ENCODE results near the gene ARMH3.
A peak's percentile ranks its signal among the peaks of the same experiment; 100 is the strongest.

Gene ARMH3

DNA sequence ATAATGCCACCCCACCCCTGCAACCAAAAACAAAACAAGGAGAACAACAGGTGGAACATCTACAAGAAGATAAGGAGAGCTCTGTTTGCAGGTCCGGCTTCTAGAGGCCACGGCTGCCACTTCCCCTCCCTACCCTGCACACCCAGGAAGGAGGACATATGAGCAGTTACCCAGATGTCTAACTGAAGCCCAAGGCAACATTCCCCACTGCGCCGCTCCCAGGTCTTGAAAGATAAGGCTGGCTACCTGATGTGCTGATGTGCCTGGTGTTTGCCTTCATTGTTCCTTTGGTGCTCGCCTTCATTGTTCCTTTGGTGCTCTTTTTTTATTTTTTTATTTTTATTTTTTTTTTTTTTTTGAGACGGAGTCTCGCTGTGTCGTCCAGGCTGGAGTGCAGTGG is 30.2 kb upstream of the ARMH3 start:
- Histone ChIP-seq H3K9me3 (no peaks in the 10 kb centered on the region), H3K4me1 (ENCODE audit: control insufficient read depth in 1 of 2, insufficient read depth in 1 of 2, low read depth in 1 of 2, low read length in 1 of 2) (peaks cover 14% of the 10 kb centered on the region in 2 experiments), H3K27ac (peak overlapping the region; percentile 46), H3K27me3 (no peaks in the 10 kb centered on the region), H3K4me3 (ENCODE audit: low read depth in 1 of 2, low read length in 1 of 2) (no peak overlapping the region), H3K36me3 (peaks cover 8% of the 10 kb centered on the region)
- TF ChIP-seq, protein P1, sequence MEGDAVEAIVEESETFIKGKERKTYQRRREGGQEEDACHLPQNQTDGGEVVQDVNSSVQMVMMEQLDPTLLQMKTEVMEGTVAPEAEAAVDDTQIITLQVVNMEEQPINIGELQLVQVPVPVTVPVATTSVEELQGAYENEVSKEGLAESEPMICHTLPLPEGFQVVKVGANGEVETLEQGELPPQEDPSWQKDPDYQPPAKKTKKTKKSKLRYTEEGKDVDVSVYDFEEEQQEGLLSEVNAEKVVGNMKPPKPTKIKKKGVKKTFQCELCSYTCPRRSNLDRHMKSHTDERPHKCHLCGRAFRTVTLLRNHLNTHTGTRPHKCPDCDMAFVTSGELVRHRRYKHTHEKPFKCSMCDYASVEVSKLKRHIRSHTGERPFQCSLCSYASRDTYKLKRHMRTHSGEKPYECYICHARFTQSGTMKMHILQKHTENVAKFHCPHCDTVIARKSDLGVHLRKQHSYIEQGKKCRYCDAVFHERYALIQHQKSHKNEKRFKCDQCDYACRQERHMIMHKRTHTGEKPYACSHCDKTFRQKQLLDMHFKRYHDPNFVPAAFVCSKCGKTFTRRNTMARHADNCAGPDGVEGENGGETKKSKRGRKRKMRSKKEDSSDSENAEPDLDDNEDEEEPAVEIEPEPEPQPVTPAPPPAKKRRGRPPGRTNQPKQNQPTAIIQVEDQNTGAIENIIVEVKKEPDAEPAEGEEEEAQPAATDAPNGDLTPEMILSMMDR (IDR thresholded peaks at IDR 0.05), result no peak

DNA sequence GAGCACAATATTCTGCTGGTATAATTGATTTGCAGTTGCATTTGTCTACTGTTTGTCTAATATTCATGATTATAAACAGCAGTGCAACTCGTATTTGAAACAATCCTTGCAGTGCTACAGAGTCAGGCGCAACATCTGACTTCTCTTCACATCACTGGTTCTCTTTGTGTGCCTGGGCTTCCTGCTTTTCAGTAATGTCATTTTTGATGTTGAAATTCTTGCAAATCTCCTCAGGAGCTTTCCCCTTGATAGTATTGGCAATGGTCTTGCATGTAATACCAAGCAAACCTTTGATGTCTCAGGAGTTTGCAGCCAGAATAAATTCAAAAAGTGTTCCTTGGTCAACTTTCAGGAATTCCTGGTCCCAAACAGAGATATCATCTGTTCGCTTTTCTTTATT is 29.4 kb upstream of the ARMH3 start:
- TF ChIP-seq, protein P1 (IDR thresholded peaks at IDR 0.05), result no peak
- Histone ChIP-seq H3K4me1 (ENCODE audit: control insufficient read depth in 1 of 2, insufficient read depth in 1 of 2, low read depth in 1 of 2, low read length in 1 of 2) (peaks cover 14% of the 10 kb centered on the region in 2 experiments), H3K9me3 (no peaks in the 10 kb centered on the region), H3K27ac (peak overlapping the region; percentile 46), H3K27me3 (no peaks in the 10 kb centered on the region), H3K4me3 (ENCODE audit: low read depth in 1 of 2, low read length in 1 of 2) (no peak overlapping the region), H3K36me3 (peaks cover 14% of the 10 kb centered on the region)

DNA sequence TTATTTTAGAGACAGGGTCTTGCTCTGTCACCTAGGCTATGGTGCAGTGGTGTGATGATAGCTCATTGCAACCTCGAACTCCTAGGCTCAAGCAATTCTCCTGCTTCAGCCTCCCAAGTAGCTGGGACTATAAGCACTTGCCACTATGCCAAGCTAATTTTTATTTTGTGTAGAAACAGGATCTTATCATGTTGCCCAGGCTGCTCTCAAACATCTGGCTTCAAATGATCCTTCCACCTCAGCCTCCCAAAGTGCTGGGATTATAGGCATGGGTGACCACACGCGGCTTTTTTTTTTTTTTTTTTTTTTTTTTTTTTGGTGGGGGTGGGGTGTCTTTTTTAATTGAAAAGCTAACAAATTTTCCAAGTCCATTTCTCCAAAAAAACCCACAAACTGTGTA is 27.6 kb upstream of the ARMH3 start:
- Histone ChIP-seq H3K9me3 (no peaks in the 10 kb centered on the region), H3K36me3 (peaks cover 6% of the 10 kb centered on the region), H3K27me3 (no peaks in the 10 kb centered on the region), H3K4me3 (ENCODE audit: low read depth in 1 of 2, low read length in 1 of 2) (no peak overlapping the region), H3K27ac (no peak overlapping the region), H3K4me1 (ENCODE audit: control insufficient read depth in 1 of 2, insufficient read depth in 1 of 2, low read depth in 1 of 2, low read length in 1 of 2) (peaks cover 14% of the 10 kb centered on the region in 2 experiments)
- TF ChIP-seq, protein P1 (IDR thresholded peaks at IDR 0.05), result no peak

DNA sequence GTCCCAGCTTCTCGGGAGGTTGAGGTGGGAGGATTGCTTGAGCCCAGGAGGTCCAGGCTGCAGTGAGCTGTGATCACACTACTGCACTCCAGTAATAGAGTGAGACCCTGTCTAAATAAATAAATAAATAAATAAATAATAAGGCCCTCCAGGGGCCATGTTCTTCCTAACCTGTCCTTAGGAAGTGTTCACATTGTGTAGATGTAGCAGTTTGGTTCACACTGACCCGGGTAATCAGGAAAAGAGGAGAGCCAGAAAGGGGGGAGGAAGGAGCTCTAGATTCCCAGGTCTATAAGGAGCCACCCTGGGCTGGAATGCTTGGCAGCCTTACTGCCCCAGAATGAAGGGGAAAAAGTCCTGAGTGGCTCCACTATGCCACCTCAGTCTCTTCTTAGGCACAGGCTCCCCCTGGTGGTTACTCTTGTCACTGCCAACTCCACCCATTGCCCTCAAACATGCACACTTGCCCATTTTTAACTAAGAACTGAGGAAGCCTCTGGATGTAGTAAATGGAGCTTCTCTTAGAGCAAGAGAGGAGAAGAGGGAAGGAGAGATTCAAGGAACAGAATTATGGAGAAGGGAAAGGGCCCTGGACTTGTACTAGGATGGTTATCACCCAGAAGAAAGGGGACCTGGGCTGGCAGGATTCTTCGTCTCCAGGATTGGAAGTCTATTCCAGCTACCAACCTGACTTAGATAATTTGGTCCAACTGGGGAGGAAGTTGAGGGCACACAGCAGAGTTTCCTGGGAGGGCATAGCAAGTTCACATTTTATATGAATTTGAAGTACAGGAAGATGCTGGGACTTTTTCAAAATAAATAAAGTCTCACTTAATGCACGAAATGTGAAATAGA is 16.9 kb upstream of the ARMH3 start:
- no peaks in the 10 kb centered on the region for H3K9me3 ChIP-seq
- H3K27ac ChIP-seq, result no peak overlapping the region
- no peak overlapping the region for H3K4me3 ChIP-seq (ENCODE audit: low read depth in 1 of 2, low read length in 1 of 2)
- peaks cover 11 to 13% of the 10 kb centered on the region in 2 experiments for H3K4me1 ChIP-seq (ENCODE audit: control insufficient read depth in 1 of 2, insufficient read depth in 1 of 2, low read depth in 1 of 2, low read length in 1 of 2)
- no peaks in the 10 kb centered on the region for H3K27me3 ChIP-seq
- peaks cover under 1% of the 10 kb centered on the region for H3K36me3 ChIP-seq
- TF ChIP-seq, protein P1 (IDR thresholded peaks at IDR 0.05), result peak; percentile 91

DNA sequence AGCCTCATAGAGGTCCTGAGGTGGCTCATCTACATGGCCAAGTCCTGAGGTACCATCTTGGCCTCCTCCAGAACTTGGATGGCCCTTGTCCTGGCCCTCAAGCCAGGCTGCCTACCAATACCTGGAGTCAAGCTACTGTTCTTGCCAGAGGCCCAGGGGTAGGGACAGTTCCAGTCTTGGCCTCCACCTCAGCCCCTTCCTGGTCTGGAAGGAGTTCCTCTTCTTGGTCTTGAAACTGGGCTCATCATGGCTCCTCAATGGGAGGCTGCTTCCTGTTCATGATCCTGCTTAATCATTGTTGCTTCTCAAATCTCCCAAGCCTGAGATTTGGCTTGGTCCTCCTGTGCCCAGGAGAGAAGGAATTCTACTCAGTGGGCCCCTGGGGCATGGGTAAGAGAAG is 13.1 kb upstream of the ARMH3 start:
- H3K4me3 ChIP-seq (ENCODE audit: low read depth in 1 of 2, low read length in 1 of 2), result peak overlapping the region in 1 of 2 experiments; percentile 4
- H3K9me3 ChIP-seq, result no peaks in the 10 kb centered on the region
- TF ChIP-seq, protein P1 (IDR thresholded peaks at IDR 0.05), result peak; percentile 6
- H3K27ac ChIP-seq, result peak overlapping the region; percentile 69
- H3K4me1 ChIP-seq (ENCODE audit: control insufficient read depth in 1 of 2, insufficient read depth in 1 of 2, low read depth in 1 of 2, low read length in 1 of 2), result peaks cover 36 to 38% of the 10 kb centered on the region in 2 experiments
- peaks cover 12% of the 10 kb centered on the region for H3K36me3 ChIP-seq
- no peaks in the 10 kb centered on the region for H3K27me3 ChIP-seq

Data from neutrophil (primary cell).